ENCODE results near the gene PDF. TPM values are rescaled to one million over a fixed set of nuclear protein-coding genes. Genes with fewer than 3 reads are reported as not detected.

The PDF gene
- total and polyA plus RNA-seq, 2 of the 13 experiments (the other 11 are each of a cell fraction or from before 2014, with no cell fraction given), result 12.4 to 48.8 TPM

- TF ChIP-seq ZNF772 (CRISPR knock-in tag; IDR thresholded peaks at IDR 0.05) (peak; percentile 36; the same call in 1 of the 2 replicates), SOX6 (IDR thresholded peaks at IDR 0.05) (no peak), SOX6 (CRISPR knock-in tag; IDR thresholded peaks at IDR 0.05) (peak; percentile 57), ZNF331 (CRISPR knock-in tag; IDR thresholded peaks at IDR 0.05) (peak; percentile 38; the same call in 1 of the 2 replicates), SAP130 (CRISPR knock-in tag; IDR thresholded peaks at IDR 0.05; ENCODE audit: low read depth) (peak; percentile 78), ISL2 (CRISPR knock-in tag; IDR thresholded peaks at IDR 0.05) (0 out of 2 replicates have a peak, but pooled peaks have one; percentile 29), MED1 (CRISPR knock-in tag; IDR thresholded peaks at IDR 0.05) (peak; percentile 53; the same call in 1 of the 2 replicates), DMAP1 (CRISPR knock-in tag; IDR thresholded peaks at IDR 0.05) (0 out of 2 replicates have a peak, but pooled peaks have one; percentile 38), NFE2 (CRISPR knock-in tag; IDR thresholded peaks at IDR 0.05) (0 out of 2 replicates have a peak, but pooled peaks have one; percentile 24), SIN3A (IDR thresholded peaks at IDR 0.05; ENCODE audit: borderline replicate concordance, low read depth, low read length) (peak; percentile 58; the same call in 1 of the 2 replicates), ARID4A (CRISPR knock-in tag; IDR thresholded peaks at IDR 0.05; ENCODE audit: borderline replicate concordance) (peak; percentile 49; the same call in 1 of the 2 replicates), SP5 (CRISPR knock-in tag; IDR thresholded peaks at IDR 0.05; ENCODE audit: borderline replicate concordance, low read depth) (no peak), GATAD2A (CRISPR knock-in tag; IDR thresholded peaks at IDR 0.05) (0 out of 2 replicates have a peak, but pooled peaks have one; percentile 36), MEIS2 (CRISPR knock-in tag; IDR thresholded peaks at IDR 0.05) (0 out of 2 replicates have a peak, but pooled peaks have one; percentile 41), ZNF550 (CRISPR knock-in tag; IDR thresholded peaks at IDR 0.05; ENCODE audit: borderline replicate concordance) (peak; percentile 55; the same call in 1 of the 2 replicates), ZNF781 (CRISPR knock-in tag; IDR thresholded peaks at IDR 0.05; ENCODE audit: borderline replicate concordance, not compliant biosample characterization) (peak; percentile 60), HNRNPUL1 (IDR thresholded peaks at IDR 0.05; ENCODE audit: low read depth, low read length) (0 out of 2 replicates have a peak, but pooled peaks have one; percentile 59), ARID2 (CRISPR knock-in tag; IDR thresholded peaks at IDR 0.05; ENCODE audit: borderline replicate concordance) (peak; percentile 60; the same call in 1 of the 2 replicates), KDM2A (CRISPR knock-in tag; IDR thresholded peaks at IDR 0.05; ENCODE audit: borderline replicate concordance, low read depth) (peak; percentile 70; the same call in 1 of the 2 replicates), GABPA (IDR thresholded peaks at IDR 0.05; ENCODE audit: low read depth, low read length) (no peak), GABPA (CRISPR knock-in tag; IDR thresholded peaks at IDR 0.05; ENCODE audit: low read depth) (peak; percentile 37; the same call in 1 of the 2 replicates), ZNF3 (CRISPR knock-in tag; IDR thresholded peaks at IDR 0.05) (0 out of 2 replicates have a peak, but pooled peaks have one; percentile 30)
- TF ChIP-seq, protein P1, sequence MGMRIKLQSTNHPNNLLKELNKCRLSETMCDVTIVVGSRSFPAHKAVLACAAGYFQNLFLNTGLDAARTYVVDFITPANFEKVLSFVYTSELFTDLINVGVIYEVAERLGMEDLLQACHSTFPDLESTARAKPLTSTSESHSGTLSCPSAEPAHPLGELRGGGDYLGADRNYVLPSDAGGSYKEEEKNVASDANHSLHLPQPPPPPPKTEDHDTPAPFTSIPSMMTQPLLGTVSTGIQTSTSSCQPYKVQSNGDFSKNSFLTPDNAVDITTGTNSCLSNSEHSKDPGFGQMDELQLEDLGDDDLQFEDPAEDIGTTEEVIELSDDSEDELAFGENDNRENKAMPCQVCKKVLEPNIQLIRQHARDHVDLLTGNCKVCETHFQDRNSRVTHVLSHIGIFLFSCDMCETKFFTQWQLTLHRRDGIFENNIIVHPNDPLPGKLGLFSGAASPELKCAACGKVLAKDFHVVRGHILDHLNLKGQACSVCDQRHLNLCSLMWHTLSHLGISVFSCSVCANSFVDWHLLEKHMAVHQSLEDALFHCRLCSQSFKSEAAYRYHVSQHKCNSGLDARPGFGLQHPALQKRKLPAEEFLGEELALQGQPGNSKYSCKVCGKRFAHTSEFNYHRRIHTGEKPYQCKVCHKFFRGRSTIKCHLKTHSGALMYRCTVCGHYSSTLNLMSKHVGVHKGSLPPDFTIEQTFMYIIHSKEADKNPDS (CRISPR knock-in tag; IDR thresholded peaks at IDR 0.05), result no peak
These were observed 21.1 kb upstream of the PDF start, which contains the start of gene TMED6 (continued) for GRCh38 chr16:69351309-69352027.
